MM.1S (cell line): ENCODE data around the gene DISC1.

Source experiments
- DNase-seq: peaks from one replicate; pipeline ENCODE4 v3.0.0-alpha.2; 2015
- H2AFZ ChIP-seq: fragments of 300-600 bp; sonication (generic); 2 replicates; pipeline ENCODE4 v1.6.0; 2016; ENCODE audit warnings: antibody characterized with exemption, low read length
- H3F3A ChIP-seq: fragments of 300-600 bp; sonication (generic); 2 replicates; pipeline ENCODE4 v1.6.1; 2016; ENCODE audit warnings: mild to moderate bottlenecking, antibody characterized with exemption, low read length, moderate library complexity, mixed read lengths; ENCODE audit not compliant: insufficient read depth
- H3K27ac ChIP-seq: fragments of 300-600 bp; sonication (generic); 2 replicates; pipeline ENCODE4 v1.5.1; 2016; ENCODE audit warnings: mild to moderate bottlenecking, low read length
- H3K27me3 ChIP-seq: fragments of 300-600 bp; sonication (generic); replicated peaks from 2 replicates; pipeline ENCODE4 v1.6.0; 2016; ENCODE audit warnings: low read length; ENCODE audit not compliant: insufficient read depth
- H3K36me3 ChIP-seq: fragments of 300-600 bp; sonication (generic); replicated peaks from 2 replicates; pipeline ENCODE4 v1.6.1; 2016; ENCODE audit warnings: mild to moderate bottlenecking, low read length, mixed read lengths; ENCODE audit not compliant: insufficient read depth
- H3K4me1 ChIP-seq: fragments of 300-600 bp; sonication (generic); 2 replicates; pipeline ENCODE4 v1.6.1; 2016; ENCODE audit warnings: low read length, mixed read lengths
- H3K4me2 ChIP-seq: fragments of 300-600 bp; sonication (generic); 2 replicates; pipeline ENCODE4 v1.6.0; 2016; ENCODE audit warnings: low read depth, low read length
- H3K4me3 ChIP-seq: fragments of 300-600 bp; sonication (generic); 2 replicates; pipeline ENCODE4 v1.5.1; 2016; ENCODE audit warnings: low read length, mixed read lengths
- H3K79me2 ChIP-seq: fragments of 300-600 bp; sonication (generic); 2 replicates; pipeline ENCODE4 v1.6.1; 2016; ENCODE audit warnings: mixed run types, low read length, mixed read lengths
- H3K9ac ChIP-seq: fragments of 300-600 bp; sonication (generic); 2 replicates; pipeline ENCODE4 v1.6.1; 2016; ENCODE audit warnings: low read length, mixed read lengths
- H3K9me2 ChIP-seq: fragments of 300-600 bp; sonication (generic); replicated peaks from 2 replicates; pipeline ENCODE4 v1.6.1; 2016; ENCODE audit warnings: mild to moderate bottlenecking, low read length, mixed read lengths; ENCODE audit not compliant: insufficient read depth
- H3K9me3 ChIP-seq: fragments of 300-600 bp; sonication (generic); replicated peaks from 2 replicates; pipeline ENCODE4 v1.6.1; 2016; ENCODE audit warnings: mild to moderate bottlenecking, low read length, mixed read lengths; ENCODE audit not compliant: insufficient read depth
- H4K20me1 ChIP-seq: fragments of 300-600 bp; sonication (generic); 2 replicates; pipeline ENCODE4 v1.6.1; 2016; ENCODE audit warnings: mild to moderate bottlenecking, low read length, moderate library complexity, mixed read lengths; ENCODE audit not compliant: insufficient read depth
- CTCF ChIP-seq: fragments of 300-600 bp; sonication (generic); IDR thresholded peaks from 2 replicates; pipeline ENCODE4 v1.5.1; 2016; ENCODE audit warnings: antibody characterized with exemption, low read length, mixed read lengths
- EZH2 ChIP-seq: fragments of 300-600 bp; sonication (generic); optimal IDR thresholded peaks from 2 replicates; pipeline ENCODE3; 2017; ENCODE audit warnings: low read depth, mild to moderate bottlenecking, antibody characterized with exemption, low read length, mixed read lengths
- EZH2phosphoT487 ChIP-seq: fragments of 300-600 bp; sonication (generic); IDR thresholded peaks from 2 replicates; pipeline ENCODE4 v1.6.1; 2018; ENCODE audit warnings: antibody characterized with exemption, low read length

DISC1 gene

GRCh38 chr1:231581859-231582258 lies 44.7 kb upstream of the DISC1 start:
- no peaks in the 10 kb centered on the region for H3K9me3 ChIP-seq
- H3F3A ChIP-seq: no peaks in the 10 kb centered on the region
- DNase-seq: no peak
- no peak overlapping the region for H3K4me2 ChIP-seq
- H3K27ac ChIP-seq: no peak overlapping the region
- H3K27me3 ChIP-seq: no peaks in the 10 kb centered on the region
- no peaks in the 10 kb centered on the region for H4K20me1 ChIP-seq
- TF ChIP-seq EZH2phosphoT487 (no peak), CTCF (no peak), EZH2 (no peak)
- H3K4me1 ChIP-seq: no peaks in the 10 kb centered on the region
- no peak overlapping the region for H3K4me3 ChIP-seq
- no peaks in the 10 kb centered on the region for H3K79me2 ChIP-seq
- H3K36me3 ChIP-seq: no peaks in the 10 kb centered on the region
- H2AFZ ChIP-seq: no peak overlapping the region
- H3K9ac ChIP-seq: no peak overlapping the region
- H3K9me2 ChIP-seq: no peaks in the 10 kb centered on the region

- Histone ChIP-seq H3K9me3 (no peaks in the 10 kb centered on the region), H3K79me2 (no peaks in the 10 kb centered on the region), H3K27me3 (no peaks in the 10 kb centered on the region), H4K20me1 (no peaks in the 10 kb centered on the region), H3K4me3 (no peak overlapping the region), H3K4me1 (no peaks in the 10 kb centered on the region), H3K36me3 (no peaks in the 10 kb centered on the region), H3K4me2 (no peak overlapping the region), H2AFZ (no peak overlapping the region), H3F3A (no peaks in the 10 kb centered on the region), H3K9me2 (no peaks in the 10 kb centered on the region), H3K9ac (no peak overlapping the region), H3K27ac (no peak overlapping the region)
- DNase-seq: no peak
- TF ChIP-seq EZH2phosphoT487 (no peak), CTCF (no peak), EZH2 (no peak)
Measured at GRCh38 chr1:231583376-231583775, 43.2 kb upstream of the DISC1 start.

GRCh38 chr1:231584117-231584516 lies 42.5 kb upstream of the DISC1 start:
- Histone ChIP-seq H3K4me1 (no peaks in the 10 kb centered on the region), H3K36me3 (no peaks in the 10 kb centered on the region), H3K4me2 (no peak overlapping the region), H3K79me2 (no peaks in the 10 kb centered on the region), H4K20me1 (no peaks in the 10 kb centered on the region), H3K4me3 (no peak overlapping the region), H3K27ac (no peak overlapping the region), H3K9ac (no peak overlapping the region), H2AFZ (no peak overlapping the region), H3K9me2 (no peaks in the 10 kb centered on the region), H3K27me3 (no peaks in the 10 kb centered on the region), H3F3A (no peaks in the 10 kb centered on the region), H3K9me3 (no peaks in the 10 kb centered on the region)
- TF ChIP-seq CTCF: peak; percentile 17; the same call in 1 of the 2 replicates
- TF ChIP-seq EZH2phosphoT487: no peak
- TF ChIP-seq EZH2: no peak
- peak; percentile 30 for DNase-seq
